ENCODE data around the gene RSF1.

GRCh38 chr11:77642228-77642627 is 178.3 kb downstream of the RSF1 start:
- TF ChIP-seq CTCF (conservative IDR thresholded peaks at IDR 0.05; ENCODE audit: low read depth in 2 of 2) (no peak), JUNB (IDR thresholded peaks at IDR 0.05; ENCODE audit: unreplicated experiment) (no peak), POLR2AphosphoS5 (IDR thresholded peaks at IDR 0.05; ENCODE audit: low read depth) (no peak), REST (IDR thresholded peaks at IDR 0.05; ENCODE audit: unreplicated experiment) (no peak), EZH2 (IDR thresholded peaks at IDR 0.05; ENCODE audit: low read depth, unreplicated experiment) (no peak), ZNF331 (CRISPR knock-in tag; IDR thresholded peaks at IDR 0.05; ENCODE audit: low read depth) (no peak), ETS1 (IDR thresholded peaks at IDR 0.05) (no peak), ZNF462 (CRISPR knock-in tag; IDR thresholded peaks at IDR 0.05) (no peak), EZH2phosphoT487 (IDR thresholded peaks at IDR 0.05; ENCODE audit: unreplicated experiment) (no peak), CREB1 (CRISPR knock-in tag; IDR thresholded peaks at IDR 0.05; ENCODE audit: low read depth) (no peak)

All from GM23338 (cell line).